Nephron progenitor cell (in vitro differentiated cells): Measurements from ENCODE around the gene FAM171A2.
A peak's percentile ranks its signal among the peaks of the same experiment; 100 is the strongest.
"Not testable (repeated sequence)": the region's sequence is repeated elsewhere in the genome, so short reads cannot be mapped to it uniquely, and the experiment has no call there.

Source experiments
- DNase-seq: peaks from one replicate; pipeline ENCODE4 v3.0.0; 2021
- H3K27ac Mint-ChIP-seq: 2 replicates; pipeline ENCODE4 v1.8.0; 2021; ENCODE audit warnings: mild to moderate bottlenecking, moderate library complexity, mixed read lengths
- H3K27me3 Mint-ChIP-seq: 2 replicates; pipeline ENCODE4 v1.8.0; 2021; ENCODE audit warnings: mild to moderate bottlenecking, low read depth, mixed read lengths; ENCODE audit not compliant: poor library complexity
- H3K36me3 Mint-ChIP-seq: 2 replicates; pipeline ENCODE4 v1.8.0; 2021; ENCODE audit warnings: low read depth, mixed read lengths
- H3K4me1 Mint-ChIP-seq: 2 replicates; pipeline ENCODE4 v1.8.0; 2021; ENCODE audit warnings: mixed read lengths
- H3K4me3 Mint-ChIP-seq: 2 replicates; pipeline ENCODE4 v1.8.0; 2021; ENCODE audit warnings: mild to moderate bottlenecking, moderate library complexity, mixed read lengths
- H3K9me3 Mint-ChIP-seq: 2 replicates; pipeline ENCODE4 v1.8.0; 2021; ENCODE audit warnings: mild to moderate bottlenecking, moderate library complexity, mixed read lengths
- CTCF ChIP-seq: fragments of 200-600 bp; sonication (generic); IDR thresholded peaks from 2 replicates; pipeline ENCODE4 v1.5.0; 2021; ENCODE audit warnings: antibody characterized with exemption

Gene FAM171A2

GRCh38 chr17:44346064-44346844, 17.4 kb downstream of the FAM171A2 start:
- DNase-seq = no peak
- no peak overlapping the region for H3K27ac Mint-ChIP-seq
- H3K27me3 Mint-ChIP-seq = peaks cover 30% of the 10 kb centered on the region

GRCh38 chr17:44345454-44346026, 18.1 kb downstream of the FAM171A2 start:
- Mint-ChIP-seq H3K4me3 (peak overlapping the region; percentile 92), H3K4me1 (peaks cover 26% of the 10 kb centered on the region), H3K9me3 (no peaks in the 10 kb centered on the region), H3K27ac (peak overlapping the region; percentile 93), H3K36me3 (no peaks in the 10 kb centered on the region), H3K27me3 (peaks cover 36% of the 10 kb centered on the region)
- TF ChIP-seq CTCF = peak; percentile 54
- peak; percentile 71 for DNase-seq

More at GRCh38 chr17:44346064-44346844, 17.4 kb downstream of the FAM171A2 start:
- Mint-ChIP-seq H3K4me3 (peak overlapping the region; percentile 92), H3K4me1 (peaks cover 26% of the 10 kb centered on the region), H3K36me3 (no peaks in the 10 kb centered on the region), H3K9me3 (no peaks in the 10 kb centered on the region)
- TF ChIP-seq CTCF = no peak

- Mint-ChIP-seq H3K36me3 (no peaks in the 10 kb centered on the region), H3K4me3 (peak within 1 kb of the TSS; percentile 92), H3K27me3 (peaks cover 41% of the 10 kb centered on the region), H3K9me3 (no peaks in the 10 kb centered on the region), H3K27ac (peak within 1 kb of the TSS; percentile 93), H3K4me1 (peaks cover 26% of the 10 kb centered on the region)
- DNase-seq = peak; percentile 89
- no peak for TF ChIP-seq CTCF
These were observed 18.7 kb downstream of the FAM171A2 start, which contains the start of gene GRN for GRCh38 chr17:44344939-44345453. GRN (plus strand) TSS chr17:44345302; CDS start chr17:44349165, 3,863 bp downstream.

GRCh38 chr17:44343510-44344209, 20.0 kb downstream of the FAM171A2 start:
- Mint-ChIP-seq H3K9me3 (no peaks in the 10 kb centered on the region), H3K4me3 (peak overlapping the region; percentile 92), H3K4me1 (peaks cover 27% of the 10 kb centered on the region), H3K27ac (no peak overlapping the region), H3K36me3 (no peaks in the 10 kb centered on the region), H3K27me3 (peaks cover 40% of the 10 kb centered on the region)
- no peak for TF ChIP-seq CTCF
- no peak for DNase-seq

GRCh38 chr17:44340553-44340952, 23.1 kb downstream of the FAM171A2 start:
- not testable (repeated sequence) for H3K27ac Mint-ChIP-seq, DNase-seq, H3K9me3 Mint-ChIP-seq, H3K4me3 Mint-ChIP-seq, H3K36me3 Mint-ChIP-seq
- H3K27me3 Mint-ChIP-seq = peaks cover 49% of the 10 kb centered on the region
- peaks cover 37% of the 10 kb centered on the region for H3K4me1 Mint-ChIP-seq

- H3K4me3 Mint-ChIP-seq = no peak overlapping the region
- H3K4me1 Mint-ChIP-seq = peaks cover 21% of the 10 kb centered on the region
- no peaks in the 10 kb centered on the region for H3K9me3 Mint-ChIP-seq
- H3K27me3 Mint-ChIP-seq = peaks cover 54% of the 10 kb centered on the region
- no peaks in the 10 kb centered on the region for H3K36me3 Mint-ChIP-seq
- no peak overlapping the region for H3K27ac Mint-ChIP-seq
- no peak for TF ChIP-seq CTCF
- DNase-seq = no peak
These were observed 25.0 kb downstream of the FAM171A2 start for GRCh38 chr17:44338702-44339101.
